NCI-H446 treated with DMSO at 0.1 percent for 48 hours (cell line): Measurements from ENCODE around the gene PHACTR1.
"Not testable (repeated sequence)": the region's sequence is repeated elsewhere in the genome, so short reads cannot be mapped to it uniquely, and the experiment has no call there.

Source experiments
- DNase-seq: peaks from one replicate; lab custom pipeline; 2025; lab: John Stamatoyannopoulos, UW

PHACTR1 gene

GRCh38 chr6:13239530-13240455, 523.2 kb downstream of the PHACTR1 start:
- no peak for DNase-seq

- no peak for DNase-seq
These were observed 524.8 kb downstream of the PHACTR1 start for GRCh38 chr6:13241364-13241763.

GRCh38 chr6:13242178-13242577, 525.6 kb downstream of the PHACTR1 start:
- DNase-seq: no peak

- DNase-seq: no peak
These were observed 526.0 kb downstream of the PHACTR1 start for GRCh38 chr6:13242590-13242989.

- no peak for DNase-seq
These were observed 526.5 kb downstream of the PHACTR1 start for GRCh38 chr6:13243033-13243432.

- DNase-seq: not testable (repeated sequence)
These were observed 527.2 kb downstream of the PHACTR1 start for GRCh38 chr6:13243745-13244144.

- DNase-seq: no peak
These were observed 531.1 kb downstream of the PHACTR1 start for GRCh38 chr6:13247627-13248026.

- DNase-seq: peak; percentile 33
These were observed 531.5 kb downstream of the PHACTR1 start for GRCh38 chr6:13248053-13248452.

GRCh38 chr6:13248584-13248985, 532.0 kb downstream of the PHACTR1 start:
- DNase-seq: no peak

GRCh38 chr6:13248994-13249393, 532.4 kb downstream of the PHACTR1 start:
- no peak for DNase-seq

GRCh38 chr6:13249817-13250216, 533.2 kb downstream of the PHACTR1 start:
- DNase-seq: no peak

GRCh38 chr6:13250703-13251102, 534.1 kb downstream of the PHACTR1 start:
- DNase-seq: no peak

- no peak for DNase-seq
These were observed 534.7 kb downstream of the PHACTR1 start for GRCh38 chr6:13251242-13251641.

GRCh38 chr6:13252790-13253189, 536.2 kb downstream of the PHACTR1 start:
- DNase-seq: no peak

GRCh38 chr6:13253272-13253671, 536.7 kb downstream of the PHACTR1 start:
- no peak for DNase-seq

- DNase-seq: no peak
These were observed 539.9 kb downstream of the PHACTR1 start for GRCh38 chr6:13256266-13257001.

- DNase-seq: no peak
These were observed 542.8 kb downstream of the PHACTR1 start for GRCh38 chr6:13259393-13259792.

- no peak for DNase-seq
These were observed 543.6 kb downstream of the PHACTR1 start for GRCh38 chr6:13260101-13260598.

- no peak for DNase-seq
These were observed 544.3 kb downstream of the PHACTR1 start for GRCh38 chr6:13260831-13261230.

- DNase-seq: no peak
These were observed 545.0 kb downstream of the PHACTR1 start for GRCh38 chr6:13261464-13261994.

- no peak for DNase-seq
These were observed 546.0 kb downstream of the PHACTR1 start for GRCh38 chr6:13262302-13263230.

GRCh38 chr6:13263669-13264068, 547.1 kb downstream of the PHACTR1 start:
- DNase-seq: no peak
